GM19238 (cell line): ENCODE results near the gene SLMAP.

ENCODE experiments used
- DNase-seq: peaks from one replicate; pipeline ENCODE4 v3.0.0; 2011; ENCODE audit warnings: low spot score; ENCODE audit not compliant: insufficient read length

The SLMAP gene

DNA sequence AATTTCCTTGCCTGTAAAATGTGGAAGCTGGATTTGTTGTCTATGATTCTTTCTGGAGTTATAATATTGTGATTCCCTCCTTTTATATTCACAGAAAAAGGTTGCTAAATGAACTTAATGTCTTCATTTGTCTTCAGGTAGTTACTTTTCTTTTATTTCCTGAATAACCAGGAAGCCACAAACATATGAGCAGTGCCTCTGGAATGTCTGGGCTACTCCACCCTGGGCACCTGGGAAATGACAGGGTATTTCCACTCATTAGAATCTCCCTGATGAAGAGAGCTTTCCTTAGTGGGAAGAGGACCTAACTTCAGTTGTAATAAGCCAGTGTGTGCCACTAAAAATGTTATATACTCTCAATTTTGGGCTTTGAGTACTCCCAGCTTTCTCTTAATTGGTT, 3.8 kb upstream of the SLMAP start:
- no peak for DNase-seq

GRCh38 chr3:57753016-57753415, 3.1 kb upstream of the SLMAP start:
- no peak for DNase-seq

DNA sequence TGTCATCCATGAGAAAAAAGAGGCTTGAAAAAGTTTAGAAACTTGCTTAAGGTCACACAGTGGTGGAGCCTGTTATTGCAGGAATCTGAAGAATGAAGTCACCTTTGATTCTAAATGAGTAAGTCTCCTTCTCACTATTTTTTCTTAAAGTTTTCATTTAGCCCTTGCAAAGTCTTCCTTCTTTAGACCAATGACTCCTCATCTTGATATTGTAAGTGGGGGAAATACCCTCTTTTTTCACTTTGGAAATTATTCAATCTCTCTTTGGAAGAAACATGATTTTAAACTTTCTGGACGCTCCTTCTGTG, 787 bp upstream of the SLMAP start:
- no peak for DNase-seq

GRCh38 chr3:57756528-57757401, 656 bp downstream of the SLMAP start:
- no peak for DNase-seq

GRCh38 chr3:57757642-57758297, 1.7 kb downstream of the SLMAP start:
- DNase-seq, result no peak

DNA sequence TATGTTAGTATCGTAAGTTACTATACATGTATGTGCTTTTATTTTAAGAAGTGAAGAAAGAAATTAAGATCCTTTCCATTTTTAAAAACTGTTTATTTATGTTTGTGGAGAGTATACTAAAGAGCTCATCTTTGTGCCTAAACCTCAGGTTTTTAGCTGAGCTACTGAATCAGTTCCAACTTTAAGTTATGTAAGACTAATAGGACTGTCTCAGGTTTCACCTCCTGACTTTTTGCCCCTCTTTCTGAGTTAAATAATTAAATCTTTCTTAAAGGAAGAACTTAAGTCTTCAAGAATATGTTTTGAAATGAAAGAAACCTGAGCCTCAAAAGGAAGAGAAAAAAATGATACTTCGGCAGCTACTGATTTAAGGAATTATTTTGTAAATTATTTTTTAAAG, 2.6 kb downstream of the SLMAP start:
- no peak for DNase-seq

DNA sequence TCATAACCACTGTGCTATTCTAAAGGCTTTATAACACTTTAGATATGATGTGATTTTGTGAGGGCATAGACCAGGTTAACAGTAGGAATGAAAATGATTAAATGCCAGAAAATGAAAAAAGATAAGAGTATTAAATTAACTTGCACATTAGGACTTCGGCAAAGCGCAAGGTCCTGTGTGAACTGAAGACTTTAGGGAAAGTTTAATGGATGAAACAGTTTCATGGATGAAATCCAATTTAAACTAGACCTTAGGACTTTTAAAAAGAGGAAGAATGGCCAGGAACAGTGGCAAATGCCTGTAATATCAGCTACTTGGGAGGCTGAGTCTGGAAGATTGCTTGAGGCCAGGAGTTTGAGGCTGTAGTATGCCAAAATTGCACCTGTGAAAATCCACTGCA, 8.7 kb downstream of the SLMAP start:
- no peak for DNase-seq

DNA sequence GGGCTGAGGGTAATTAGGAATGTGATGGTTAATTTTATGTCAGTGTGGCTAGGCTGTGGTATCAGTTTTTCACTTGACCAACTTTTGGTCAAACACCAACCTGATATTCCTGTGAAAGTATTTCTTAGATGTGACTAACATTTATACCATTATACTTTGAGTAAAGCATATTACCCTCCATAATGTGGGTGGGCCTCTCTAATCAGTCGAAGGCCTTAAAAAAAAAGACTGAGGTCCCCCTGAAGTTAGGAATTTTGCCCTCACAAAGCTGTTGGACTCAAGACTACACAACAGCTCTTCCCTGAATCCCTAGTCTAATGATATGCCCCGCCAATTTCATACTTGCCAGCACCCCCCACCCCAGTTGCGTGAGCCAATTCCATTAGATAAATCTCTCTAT, 12.5 kb downstream of the SLMAP start:
- no peak for DNase-seq

DNA sequence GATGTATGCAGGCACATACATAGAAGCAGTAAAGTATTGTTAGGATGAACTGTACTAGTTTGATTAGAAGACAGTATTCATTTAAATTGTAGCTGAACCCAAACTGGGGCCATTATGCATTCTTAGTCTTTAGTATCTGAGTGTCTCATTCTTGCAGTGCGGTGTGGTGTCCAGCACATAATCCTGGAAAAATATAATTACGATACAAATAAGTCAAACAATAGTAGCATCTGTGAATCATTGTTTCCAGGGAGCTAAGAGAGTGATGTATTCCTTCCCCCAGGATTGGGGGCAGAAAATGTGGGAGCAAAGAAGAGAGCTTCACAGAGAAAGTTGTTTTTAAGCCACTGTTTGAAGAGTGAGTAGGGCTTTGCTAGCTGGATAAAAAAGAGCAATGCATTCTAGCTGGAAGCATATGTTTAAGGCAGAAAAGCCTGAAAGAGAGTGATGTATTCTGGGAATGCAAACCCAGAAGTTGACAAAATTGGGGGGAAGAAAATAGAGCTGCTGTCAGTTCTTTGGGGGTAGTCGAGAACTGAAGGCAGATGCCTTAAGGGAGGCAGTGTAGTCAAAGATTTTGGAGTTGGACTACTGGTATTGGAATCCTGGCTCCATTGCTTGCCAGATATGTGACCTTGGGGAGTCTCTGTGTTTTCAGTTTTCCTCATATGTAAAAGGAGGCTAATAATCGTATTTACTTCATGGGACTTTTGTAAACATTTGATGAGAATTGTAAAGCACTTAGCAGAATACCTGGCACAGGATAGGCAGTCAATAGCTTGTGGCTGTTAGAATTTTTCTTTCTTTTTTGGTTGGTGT, 14.1 kb downstream of the SLMAP start:
- no peak for DNase-seq

GRCh38 chr3:57772251-57772650, 16.1 kb downstream of the SLMAP start:
- no peak for DNase-seq

GRCh38 chr3:57777774-57778173, 21.7 kb downstream of the SLMAP start:
- DNase-seq, result no peak

DNA sequence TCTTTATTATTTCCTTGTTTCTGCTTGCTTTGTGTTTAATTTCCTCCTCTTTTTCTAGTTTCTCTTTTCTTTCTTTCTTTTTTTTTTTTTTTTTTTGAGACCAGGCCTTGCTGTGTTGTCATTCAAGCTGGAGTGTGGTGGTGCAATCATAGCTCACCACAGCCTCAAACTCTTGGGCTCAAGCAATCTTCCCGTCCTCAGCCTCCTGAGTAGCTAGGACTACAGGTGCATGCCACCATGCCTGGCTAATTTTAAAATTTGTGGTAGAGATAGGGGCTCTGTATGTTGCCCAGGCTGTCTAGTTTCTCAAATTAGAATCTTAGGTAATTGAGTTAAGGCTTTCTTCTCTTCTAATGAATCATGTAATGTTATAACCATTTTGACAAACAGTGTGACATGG, 22.4 kb downstream of the SLMAP start:
- no peak for DNase-seq

GRCh38 chr3:57779666-57780065, 23.6 kb downstream of the SLMAP start:
- no peak for DNase-seq

DNA sequence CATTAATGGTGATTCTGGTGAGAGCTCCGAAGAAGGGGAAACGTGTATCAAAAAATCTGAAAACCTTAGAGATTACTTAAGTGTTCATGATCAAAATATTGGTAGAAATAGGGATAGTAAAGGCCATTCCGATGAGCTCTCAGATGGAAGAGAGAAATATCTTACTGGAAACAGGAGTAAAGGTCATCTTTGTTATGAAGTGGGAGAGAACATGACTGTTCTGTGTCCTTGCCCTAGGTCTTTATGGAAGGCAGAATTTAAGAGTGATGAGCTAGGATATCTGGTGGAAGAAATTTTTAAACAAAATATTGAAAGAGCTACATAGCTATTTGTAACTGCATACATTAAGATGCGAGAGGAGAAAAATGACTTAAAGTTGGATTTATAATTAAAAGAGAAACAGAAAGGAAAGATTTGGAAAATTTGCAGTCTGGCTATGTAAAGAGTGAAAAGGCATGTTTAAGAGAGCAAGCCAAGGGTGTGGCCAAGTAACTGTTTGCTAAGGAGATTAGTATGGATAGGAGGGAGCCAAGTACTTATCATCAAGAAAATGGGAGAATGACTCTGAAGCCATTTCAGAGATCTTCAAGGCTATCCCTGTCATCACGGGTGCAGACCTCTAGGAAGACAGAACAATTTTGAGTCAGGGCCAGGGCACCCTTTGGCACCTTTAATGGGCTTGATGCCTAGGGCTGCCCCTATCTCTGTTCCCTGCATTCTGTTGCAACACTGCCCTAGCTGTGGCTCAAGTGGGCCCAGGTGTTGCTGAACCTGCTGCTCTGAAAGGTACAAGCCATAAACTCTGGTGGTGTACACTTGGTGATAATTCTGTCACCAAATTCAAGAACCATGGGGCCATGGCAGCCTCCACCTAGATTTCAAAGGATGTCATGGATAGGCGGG, 27.3 kb downstream of the SLMAP start:
- no peak for DNase-seq

- DNase-seq, result no peak
Measured at GRCh38 chr3:57784089-57784735, 28.1 kb downstream of the SLMAP start.

- DNase-seq, result no peak
Measured at GRCh38 chr3:57785446-57785845, 29.3 kb downstream of the SLMAP start.

- DNase-seq, result peak; percentile 30
Measured at GRCh38 chr3:57787867-57788623, 31.9 kb downstream of the SLMAP start.

GRCh38 chr3:57788624-57789018, 32.5 kb downstream of the SLMAP start:
- DNase-seq, result no peak

DNA sequence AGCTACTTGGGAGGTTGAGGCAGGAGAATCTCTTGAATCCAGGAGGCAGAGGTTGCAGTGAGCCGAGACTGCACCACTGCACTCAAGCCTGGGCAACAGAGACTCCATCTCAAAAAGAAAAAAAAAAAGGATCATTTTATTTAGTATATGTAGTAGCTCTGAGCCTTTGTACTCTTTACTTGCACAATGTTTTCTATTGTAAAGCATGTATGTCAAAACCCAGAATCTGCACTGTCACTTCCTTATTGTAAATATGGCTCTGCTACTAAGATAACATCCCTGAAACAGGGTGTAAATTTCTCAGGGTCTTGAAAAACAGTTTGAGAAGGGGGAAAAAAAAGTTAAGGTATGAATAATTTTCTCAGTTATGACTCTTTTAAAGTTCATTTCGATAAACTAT, 35.1 kb downstream of the SLMAP start:
- no peak for DNase-seq

- DNase-seq, result no peak
Measured at GRCh38 chr3:57792198-57792597, 36.1 kb downstream of the SLMAP start.
